Hepatocyte (in vitro differentiated cells): ENCODE data around the gene FBXO46. TPM values are rescaled to one million over a fixed set of nuclear protein-coding genes. Genes with fewer than 3 reads are reported as not detected.

Experiments
- DNase-seq: peaks from one replicate; pipeline ENCODE4 v3.0.0-alpha.2; 2016; ENCODE audit warnings: low spot score
- H2AFZ ChIP-seq: fragments of 200-600 bp; sonication (generic); 2 replicates; pipeline ENCODE4 v1.6.0; 2016; ENCODE audit warnings: antibody characterized with exemption, mild to moderate bottlenecking
- H3K27ac ChIP-seq: fragments of 200-600 bp; sonication (generic); 2 replicates; pipeline ENCODE4 v1.5.1; 2016; ENCODE audit warnings: mild to moderate bottlenecking
- H3K27me3 ChIP-seq: fragments of 200-600 bp; sonication (generic); 2 replicates; pipeline ENCODE4 v1.6.1; 2016
- H3K36me3 ChIP-seq: fragments of 200-600 bp; sonication (generic); replicated peaks from 2 replicates; pipeline ENCODE4 v1.5.1; 2016; ENCODE audit warnings: low read depth; ENCODE audit not compliant: insufficient read depth
- H3K4me1 ChIP-seq: fragments of 200-600 bp; sonication (generic); 2 replicates; pipeline ENCODE4 v1.5.1; 2016; ENCODE audit warnings: mild to moderate bottlenecking, moderate library complexity; ENCODE audit not compliant: insufficient read depth
- H3K4me2 ChIP-seq: fragments of 200-600 bp; sonication (generic); 2 replicates; pipeline ENCODE4 v1.6.0; 2016
- H3K4me3 ChIP-seq: fragments of 200-600 bp; sonication (generic); 2 replicates; pipeline ENCODE4 v1.5.1; 2016; ENCODE audit warnings: mild to moderate bottlenecking
- H3K79me2 ChIP-seq: fragments of 200-600 bp; sonication (generic); 2 replicates; pipeline ENCODE4 v1.6.0; 2017; ENCODE audit warnings: mild to moderate bottlenecking
- H3K9me2 ChIP-seq: fragments of 200-600 bp; sonication (generic); replicated peaks from 2 replicates; pipeline ENCODE4 v1.6.0; 2017; ENCODE audit warnings: mild to moderate bottlenecking; ENCODE audit not compliant: insufficient read depth
- H3K9me3 ChIP-seq: fragments of 200-600 bp; sonication (generic); 2 replicates; pipeline ENCODE4 v1.5.1; 2016; ENCODE audit warnings: low read depth, mild to moderate bottlenecking
- H4K20me1 ChIP-seq: fragments of 200-600 bp; sonication (generic); 2 replicates; pipeline ENCODE4 v1.6.0; 2016; ENCODE audit warnings: mild to moderate bottlenecking; ENCODE audit not compliant: insufficient read depth, poor library complexity, severe bottlenecking
- EZH2 ChIP-seq: fragments of 200-600 bp; sonication (generic); IDR thresholded peaks from 2 replicates; pipeline ENCODE4 v1.6.1; 2016; ENCODE audit warnings: antibody characterized with exemption, mild to moderate bottlenecking, borderline replicate concordance
- EZH2phosphoT487 ChIP-seq: fragments of 200-600 bp; sonication (generic); IDR thresholded peaks from one replicate; pipeline ENCODE4 v1.6.1; 2018; ENCODE audit warnings: antibody characterized with exemption, mild to moderate bottlenecking, low read depth, moderate library complexity; ENCODE audit not compliant: unreplicated experiment, severe bottlenecking
- WGBS: methylation state at CpG from one replicate; pipeline ENCODE4 v1.1.6; 2016; ENCODE audit warnings: low lambda C conversion rate; ENCODE audit errors: missing lambda C conversion rate; 5-methylcytosine and 5-hydroxymethylcytosine counted together
- polyA plus RNA-seq: library from polyadenylated mRNA; unstranded; fragments of >200 nt; fragmentation: Nextera tagmentation; extraction: Ambion mirVana; gene quantifications from 2 replicates; pipeline ENCODE4 v1.2.1, GENCODE V29; 2016
- total RNA-seq: library from RNA; depleted of rRNA; stranded (reverse); fragments of >200 nt; gene quantifications from 2 replicates; pipeline ENCODE4 v1.2.3, GENCODE V29; 2014
- TF ChIP-seq, protein P1 (sequence below): fragments of 200-600 bp; sonication (generic); IDR thresholded peaks from 2 replicates; pipeline ENCODE4 v1.5.1; 2016; ENCODE audit warnings: antibody characterized with exemption, mild to moderate bottlenecking; ENCODE audit not compliant: poor library complexity

Gene FBXO46, protein sequence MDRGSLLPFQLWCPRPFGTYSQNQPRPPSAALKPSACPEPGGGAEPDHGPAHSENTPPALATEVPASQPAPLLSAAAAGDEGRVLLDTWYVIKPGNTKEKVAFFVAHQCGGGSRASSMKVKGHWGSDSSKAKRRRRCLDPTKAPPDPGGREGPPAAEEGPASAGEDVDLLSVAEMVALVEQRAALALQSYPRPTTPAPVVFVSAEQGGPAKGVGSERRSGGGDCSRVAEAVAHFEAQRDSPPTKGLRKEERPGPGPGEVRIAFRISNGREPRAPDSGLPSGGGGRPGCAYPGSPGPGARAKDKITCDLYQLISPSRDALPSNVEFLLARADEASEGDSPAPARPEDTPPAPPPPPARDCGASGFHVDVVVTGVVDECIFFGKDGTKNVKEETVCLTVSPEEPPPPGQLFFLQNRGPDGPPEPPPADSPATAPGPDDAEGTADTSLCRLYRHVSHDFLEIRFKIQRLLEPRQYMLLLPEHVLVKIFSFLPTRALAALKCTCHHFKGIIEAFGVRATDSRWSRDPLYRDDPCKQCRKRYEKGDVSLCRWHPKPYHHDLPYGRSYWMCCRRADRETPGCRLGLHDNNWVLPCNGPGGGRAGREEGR
- total RNA-seq (4.6 and 7.5 TPM in 2 replicates), polyA plus RNA-seq (13.3 and 14.8 TPM in 2 replicates)

DNA sequence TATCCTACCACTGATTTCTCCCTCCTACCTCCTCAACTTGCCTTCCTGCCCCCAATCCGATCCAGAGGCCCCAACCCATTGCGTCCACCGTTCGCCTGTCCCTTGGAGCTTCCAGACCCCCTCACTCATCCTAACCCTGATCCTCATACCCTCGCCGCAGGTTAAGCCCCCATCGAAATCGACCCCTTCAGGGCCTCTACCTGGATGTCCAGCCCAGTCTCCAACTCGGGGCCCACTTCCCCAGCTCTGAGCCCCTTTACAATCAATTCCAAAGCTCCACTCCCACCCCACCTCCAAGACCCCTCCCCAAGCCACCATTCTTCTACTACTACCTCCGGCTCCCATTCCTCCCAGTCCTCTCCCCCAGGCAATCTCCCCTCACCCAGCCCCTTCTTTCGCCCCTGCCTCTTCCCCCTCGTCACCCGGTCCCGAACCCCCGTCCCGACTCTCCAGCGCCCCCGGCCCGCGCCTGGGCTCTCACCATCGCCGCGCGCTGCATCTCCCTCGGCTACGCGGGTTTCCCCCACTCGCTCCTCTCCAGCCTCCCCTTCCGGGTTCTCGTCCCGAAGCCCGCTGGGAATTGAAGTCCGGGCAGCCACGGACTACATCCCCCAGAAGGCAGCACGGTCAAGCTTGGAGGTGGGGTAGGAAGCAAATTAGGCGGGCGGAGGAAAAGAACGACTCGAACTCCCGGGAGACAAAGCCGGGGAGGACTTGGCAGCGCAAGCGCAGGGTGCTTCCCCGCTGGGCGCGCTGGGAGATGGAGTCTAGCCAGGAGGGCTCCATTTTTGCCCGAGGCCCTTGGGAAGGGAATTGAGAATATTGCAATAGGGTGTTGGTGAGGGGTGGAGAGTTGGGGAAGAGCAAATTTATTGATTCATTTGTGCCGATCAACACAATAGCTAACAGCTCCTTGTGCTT lies at the start of gene FBXO46:
FBXO46 (minus strand) TSS at position 529 of the 921 bp plus-strand sequence. CDS start 17,401 bp downstream, outside the sequence.
- Histone ChIP-seq H3K9me3 (no peaks in the 10 kb centered on the region), H3K36me3 (no peaks in the 10 kb centered on the region), H3K27me3 (no peaks in the 10 kb centered on the region), H3K27ac (peak within 1 kb of the TSS; percentile 61), H3K4me2 (peak within 1 kb of the TSS; percentile 91), H3K4me3 (peak within 1 kb of the TSS; percentile 70), H2AFZ (peak within 1 kb of the TSS; percentile 49), H3K9me2 (no peaks in the 10 kb centered on the region), H3K4me1 (peaks cover 9% of the 10 kb centered on the region), H3K79me2 (peaks cover 50% of the 10 kb centered on the region), H4K20me1 (no peaks in the 10 kb centered on the region)
- no peak for TF ChIP-seq EZH2
- TF ChIP-seq, protein P1, sequence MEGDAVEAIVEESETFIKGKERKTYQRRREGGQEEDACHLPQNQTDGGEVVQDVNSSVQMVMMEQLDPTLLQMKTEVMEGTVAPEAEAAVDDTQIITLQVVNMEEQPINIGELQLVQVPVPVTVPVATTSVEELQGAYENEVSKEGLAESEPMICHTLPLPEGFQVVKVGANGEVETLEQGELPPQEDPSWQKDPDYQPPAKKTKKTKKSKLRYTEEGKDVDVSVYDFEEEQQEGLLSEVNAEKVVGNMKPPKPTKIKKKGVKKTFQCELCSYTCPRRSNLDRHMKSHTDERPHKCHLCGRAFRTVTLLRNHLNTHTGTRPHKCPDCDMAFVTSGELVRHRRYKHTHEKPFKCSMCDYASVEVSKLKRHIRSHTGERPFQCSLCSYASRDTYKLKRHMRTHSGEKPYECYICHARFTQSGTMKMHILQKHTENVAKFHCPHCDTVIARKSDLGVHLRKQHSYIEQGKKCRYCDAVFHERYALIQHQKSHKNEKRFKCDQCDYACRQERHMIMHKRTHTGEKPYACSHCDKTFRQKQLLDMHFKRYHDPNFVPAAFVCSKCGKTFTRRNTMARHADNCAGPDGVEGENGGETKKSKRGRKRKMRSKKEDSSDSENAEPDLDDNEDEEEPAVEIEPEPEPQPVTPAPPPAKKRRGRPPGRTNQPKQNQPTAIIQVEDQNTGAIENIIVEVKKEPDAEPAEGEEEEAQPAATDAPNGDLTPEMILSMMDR, result peak; percentile 12
- WGBS, result 2% methylated on average over 37 of the region's 48 CpGs
- DNase-seq, result peak; percentile 98

- peak overlapping the region; percentile 82 for H3K4me2 ChIP-seq
- no peak overlapping the region for H3K4me3 ChIP-seq
- H3K9me3 ChIP-seq, result no peaks in the 10 kb centered on the region
- peaks cover 6% of the 10 kb centered on the region for H4K20me1 ChIP-seq
- H2AFZ ChIP-seq, result no peak overlapping the region
- H3K79me2 ChIP-seq, result no peaks in the 10 kb centered on the region
- H3K27me3 ChIP-seq, result no peaks in the 10 kb centered on the region
- H3K9me2 ChIP-seq, result no peaks in the 10 kb centered on the region
- TF ChIP-seq, protein P1, result no peak
- no peak for TF ChIP-seq EZH2phosphoT487
- no peak for TF ChIP-seq EZH2
- no peak overlapping the region for H3K27ac ChIP-seq
- DNase-seq, result no peak
- no peaks in the 10 kb centered on the region for H3K36me3 ChIP-seq
- H3K4me1 ChIP-seq, result peaks cover 38% of the 10 kb centered on the region
- WGBS, result 60% methylated on average over 4 of the region's 4 CpGs
These were observed 49.4 kb upstream of the FBXO46 start for GRCh38 chr19:45780146-45780447.

GRCh38 chr19:45779231-45780145 lies 48.8 kb upstream of the FBXO46 start:
- H4K20me1 ChIP-seq, result peaks cover 6% of the 10 kb centered on the region
- no peaks in the 10 kb centered on the region for H3K9me2 ChIP-seq
- 33% methylated on average over 32 of the region's 48 CpGs for WGBS
- H3K9me3 ChIP-seq, result no peaks in the 10 kb centered on the region
- H3K4me2 ChIP-seq, result peak overlapping the region; percentile 82
- no peaks in the 10 kb centered on the region for H3K79me2 ChIP-seq
- no peaks in the 10 kb centered on the region for H3K36me3 ChIP-seq
- H3K27ac ChIP-seq, result no peak overlapping the region
- TF ChIP-seq, protein P1, result peak; percentile 51
- TF ChIP-seq EZH2phosphoT487, result no peak
- DNase-seq, result peak; percentile 88
- peaks cover 38% of the 10 kb centered on the region for H3K4me1 ChIP-seq
- no peak overlapping the region for H2AFZ ChIP-seq
- H3K27me3 ChIP-seq, result no peaks in the 10 kb centered on the region
- H3K4me3 ChIP-seq, result no peak overlapping the region
